K562 (cell line): Measurements from ENCODE around the gene MALSU1. TPM values are rescaled to one million over a fixed set of nuclear protein-coding genes. Genes with fewer than 3 reads are reported as not detected.

ENCODE experiments used
- ATAC-seq: fragments of 200-7000 bp; cut with Tn5 transposase; 3 replicates; pipeline ENCODE4 v1.9.1; 2020; ENCODE audit warnings: moderate library complexity
- BruUV-seq: library from RNA; stranded (reverse); fragments of 400-500 nt; replicated peaks from 2 replicates; lab custom pipeline; 2021; lab: Mats Ljungman, UMichigan
- CTCF ChIA-PET: fragments of 300-600 bp; formaldehyde crosslinking; extraction: SDS; loops from one replicate; lab custom pipeline; 2021; ENCODE audit warnings: low intra/inter-chr PET ratio; lab: Yijun Ruan, JAX
- POLR2A ChIA-PET: fragments of 300-600, 350-650 bp; sonication (Branson Sonifier 250); formaldehyde crosslinking; extraction: SDS; loops from one replicate; lab custom pipeline; 2021; ENCODE audit warnings: antibody characterized with exemption, inconsistent platforms; lab: Yijun Ruan, JAX
- DNase-seq, 4 experiments: peaks; one replicate each; pipeline versions ENCODE4 v3.0.0 to v3.0.0-alpha.2; 2011 to 2018; ENCODE audit warnings: low spot score in 3 of 4, mixed read lengths in 3 of 4; ENCODE audit errors: extremely low read depth in 1 of 4
- FAIRE-seq: peaks from 2 replicates; lab custom pipeline; 2011; peaks lifted over from hg19 to GRCh38; lab: Jason Lieb, UNC
- H2AFZ ChIP-seq: 2 replicates; pipeline ENCODE4 v1.6.0; 2011; ENCODE audit warnings: low read depth, low read length, control low read depth, inconsistent platforms
- H3K27ac ChIP-seq: fragments of 200-600 bp; 3 replicates; pipeline ENCODE4 v1.8.0; 2011; ENCODE audit warnings: low read depth, mild to moderate bottlenecking, control low read depth, inconsistent platforms, low read length, moderate library complexity, mixed read lengths; ENCODE audit errors: extremely low read depth
- H3K27me3 ChIP-seq, 2 experiments: fragments of 300-600 bp in 1 of 2; 2 replicates in 1 of 2; 3 replicates in 1 of 2; pipeline versions ENCODE4 v1.6.0 to v1.8.0; 2011; ENCODE audit warnings: inconsistent platforms in 2 of 2, low read length in 2 of 2, mild to moderate bottlenecking in 1 of 2, mixed read lengths in 1 of 2, moderate library complexity in 1 of 2; ENCODE audit not compliant: control insufficient read depth in 2 of 2, insufficient read depth in 2 of 2
- H3K36me3 ChIP-seq: fragments of 300-600 bp; 3 replicates; pipeline ENCODE4 v1.8.0; 2011; ENCODE audit warnings: mild to moderate bottlenecking, low read length, inconsistent platforms; ENCODE audit not compliant: control insufficient read depth, insufficient read depth
- H3K4me1 ChIP-seq, 2 experiments: fragments of 200-600 bp in 1 of 2; replicated peaks in 1 of 2; 2 replicates in 1 of 2; 3 replicates in 1 of 2; pipeline versions ENCODE4 v1.5.1 to v1.8.0; 2011; ENCODE audit warnings: inconsistent platforms in 2 of 2, low read length in 2 of 2, mild to moderate bottlenecking in 1 of 2, mixed read lengths in 1 of 2, moderate library complexity in 1 of 2; ENCODE audit not compliant: control insufficient read depth in 2 of 2, insufficient read depth in 2 of 2
- H3K4me2 ChIP-seq: 2 replicates; pipeline ENCODE4 v1.6.1; 2011; ENCODE audit warnings: low read length, control low read depth, inconsistent platforms, mixed read lengths; ENCODE audit not compliant: insufficient read depth
- H3K4me3 ChIP-seq: fragments of 200-600 bp; sonication (generic), shearing (Covaris generic); 2 replicates; pipeline ENCODE4 v1.5.1; 2016; ENCODE audit warnings: control low read depth, inconsistent platforms
- H3K79me2 ChIP-seq: fragments of 200-600 bp; 3 replicates; pipeline ENCODE4 v1.8.0; 2011; ENCODE audit warnings: low read length, inconsistent platforms; ENCODE audit not compliant: control insufficient read depth, insufficient read depth
- H3K9ac ChIP-seq, 2 experiments: 2 replicates each; pipeline versions ENCODE4 v1.6.0 to v1.6.1; 2011; ENCODE audit warnings: low read depth in 2 of 2, low read length in 2 of 2, control low read depth in 1 of 2, inconsistent platforms in 1 of 2, mild to moderate bottlenecking in 1 of 2, mixed read lengths in 1 of 2; ENCODE audit not compliant: insufficient read depth in 1 of 2
- H3K9me1 ChIP-seq: one replicate; pipeline ENCODE4 v1.6.0; 2011; ENCODE audit warnings: inconsistent platforms, mild to moderate bottlenecking, low read length, moderate library complexity; ENCODE audit not compliant: control insufficient read depth, insufficient read depth
- H3K9me3 ChIP-seq: replicated peaks from 2 replicates; pipeline ENCODE4 v1.5.1; 2011; ENCODE audit warnings: low read depth, low read length, inconsistent platforms; ENCODE audit not compliant: control insufficient read depth, insufficient read depth
- H4K20me1 ChIP-seq: replicated peaks from 2 replicates; pipeline ENCODE4 v1.6.1; 2011; ENCODE audit warnings: low read length, inconsistent platforms, mixed read lengths; ENCODE audit not compliant: control insufficient read depth, insufficient read depth
- FOS ChIP-seq: IDR thresholded peaks from 3 replicates; pipeline ENCODE4 v1.6.1; 2011; ENCODE audit not compliant: insufficient read length; ENCODE audit errors: extremely low read depth
- ILK ChIP-seq: fragments of 450-650 bp; IDR thresholded peaks from 2 replicates; pipeline ENCODE4 v1.6.1; 2016; ENCODE audit warnings: missing genetic modification characterization, low read depth, mild to moderate bottlenecking, missing compliant biosample characterization, moderate library complexity, borderline replicate concordance
- POLR2A ChIP-seq: fragments of 450-650 bp; conservative IDR thresholded peaks from 2 replicates; pipeline ENCODE4 v1.6.1; 2016
- TFE3 ChIP-seq: fragments of 450-650 bp; formaldehyde crosslinking; IDR thresholded peaks from 2 replicates; pipeline ENCODE4 v1.4.0; 2020; ENCODE audit warnings: mild to moderate bottlenecking, mixed read lengths
- ZBTB12 ChIP-seq: fragments of 250-450 bp; sonication (Bioruptor Pico); IDR thresholded peaks from 2 replicates; pipeline ENCODE4 v1.4.0; 2020
- ZBTB33 ChIP-seq: sonication (generic); formaldehyde crosslinking; IDR thresholded peaks from 2 replicates; pipeline ENCODE4 v1.8.1; 2023; ENCODE audit warnings: mild to moderate bottlenecking, missing genetic modification reagents
- ZC3H11A ChIP-seq: IDR thresholded peaks from 2 replicates; pipeline ENCODE4 v1.6.1; 2012; ENCODE audit warnings: low read depth, low read length, improper control_type of control experiment
- ZNF3 ChIP-seq: fragments of 250-450 bp; sonication (Bioruptor Pico); IDR thresholded peaks from 2 replicates; pipeline ENCODE4 v1.5.0; 2021; ENCODE audit warnings: mild to moderate bottlenecking, moderate library complexity
- WGBS: fragments of 100-300 bp; shearing (Covaris generic); methylation state at CpG from one replicate; pipeline ENCODE4 v1.1.6; 2016; ENCODE audit warnings: low coverage, mixed read lengths; ENCODE audit not compliant: insufficient coverage; ENCODE audit errors: missing lambda C conversion rate; 5-methylcytosine and 5-hydroxymethylcytosine counted together
- in situ Hi-C: fragments of 300-500 bp; cut with MboI; formaldehyde crosslinking; loops from 4 replicates; pipeline ENCODE4 v1.15.0; 2018; ENCODE audit warnings: inconsistent platforms, mixed read lengths
- intact Hi-C: fragments of 100-400 bp; cut with micrococcal nuclease; formaldehyde crosslinking; loops from 2 replicates; pipeline ENCODE4 v1.14.2; 2022
- polyA plus RNA-seq, 8 experiments: library from polyadenylated mRNA; depleted of rRNA in 4 of 8; stranded (reverse) in 5 of 8; unstranded in 3 of 8; fragments of >200 nt; fragmentation: Nextera tagmentation in 2 of 8; fragmentation: Illumina TruSeq in 1 of 8; extraction: Ambion mirVana in 2 of 8; extraction: Trizol in 1 of 8; gene quantifications; 2 replicates each; pipeline versions ENCODE4 v1.2.1 to v1.2.3, GENCODE V29; 2011 to 2014; ENCODE audit warnings: inconsistent platforms in 1 of 8, missing spikeins in 1 of 8
- total RNA-seq, 7 experiments: library from RNA; depleted of rRNA in 6 of 7; stranded (reverse); fragments of >200 nt in 6 of 7; fragmentation: Illumina TruSeq in 2 of 7; extraction: Trizol in 2 of 7; gene quantifications; 2 replicates each; pipeline versions ENCODE4 v1.2.1 to v1.2.3, GENCODE V29; 2011 to 2021; ENCODE audit warnings: low replicate concordance in 1 of 7

Gene MALSU1
- total and polyA plus RNA-seq, 9 of the 15 experiments (the other 6 are each of a cell fraction or from before 2014, with no cell fraction given) = 12.3 to 308 (median 81.2) TPM

- TF ChIP-seq ZBTB33 (CRISPR knock-in tag) (no peak), POLR2A (no peak), ILK (tag) (no peak), TFE3 (CRISPR knock-in tag) (no peak), FOS (no peak), ZC3H11A (no peak), ZNF3 (CRISPR knock-in tag) (no peak)
These were observed 54.0 kb downstream of the MALSU1 start (continued) for GRCh38 chr7:23353172-23353571.

GRCh38 chr7:23356168-23356567 is 57.0 kb downstream of the MALSU1 start:
- no peaks in the 10 kb centered on the region for H3K27me3 ChIP-seq
- BruUV-seq = no TSS peak
- ATAC-seq (no peak), DNase-seq (no peak), FAIRE-seq (no peak)
- H3K27ac ChIP-seq = no peak overlapping the region
- no peaks in the 10 kb centered on the region for H4K20me1 ChIP-seq
- no peak overlapping the region for H3K4me2 ChIP-seq
- H3K4me1 ChIP-seq = peaks cover 0 to 8% of the 10 kb centered on the region in 2 experiments; a peak in 2 of 5 replicates
- in situ Hi-C loops (no loop called here), intact Hi-C loops (loop anchor here (2.0 to 10.0 kb wide), 4 partner anchors 76 to 349 kb away; partner anchors contain the start of gene IGF2BP3)
- H2AFZ ChIP-seq = no peak overlapping the region
- H3K79me2 ChIP-seq = peaks cover 15% of the 10 kb centered on the region; the same call in 1 of the 3 replicates
- no peak for TF ChIP-seq ZBTB12 (CRISPR knock-in tag)
- 95% methylated on average over 2 of the region's 3 CpGs for WGBS
- H3K9me3 ChIP-seq = no peaks in the 10 kb centered on the region
- no peaks in the 10 kb centered on the region for H3K9me1 ChIP-seq
- ChIA-PET POLR2A (interaction anchor here (1.4 kb wide), 1 partner anchor 9 kb away, joined by 4 read pairs; no protein-coding TSS in a partner anchor), CTCF (interaction anchor here (2.7 kb wide), 1 partner anchor 189 kb away, joined by 25 read pairs; no protein-coding TSS in a partner anchor)
- no peak overlapping the region for H3K4me3 ChIP-seq
- peaks cover 36% of the 10 kb centered on the region; the same call in 2 of the 3 replicates for H3K36me3 ChIP-seq
- H3K9ac ChIP-seq = no peak overlapping the region
